D341Med (cell line): ENCODE data around the gene PARP1.
"Not testable (repeated sequence)": the region's sequence is repeated elsewhere in the genome, so short reads cannot be mapped to it uniquely, and the experiment has no call there.

Source experiments
- DNase-seq: peaks from one replicate; pipeline ENCODE4 v3.0.0; 2012; ENCODE audit warnings: low spot score

PARP1 gene

GRCh38 chr1:226407497-226408284, at the start of gene PARP1:
Gene PARP1, minus strand, starts transcription at chr1:226408093. Its CDS starts 164 bp downstream, at chr1:226407929.
- DNase-seq, result peak; percentile 100

- no peak for DNase-seq
These were observed 49.4 kb upstream of the PARP1 start for GRCh38 chr1:226457307-226457712.

- no peak for DNase-seq
These were observed 48.0 kb upstream of the PARP1 start for GRCh38 chr1:226455843-226456242.

- DNase-seq, result no peak
These were observed 46.5 kb upstream of the PARP1 start for GRCh38 chr1:226454349-226454748.

GRCh38 chr1:226453015-226453704, 45.3 kb upstream of the PARP1 start:
- peak; percentile 83 for DNase-seq

GRCh38 chr1:226450688-226451087, 42.8 kb upstream of the PARP1 start:
- no peak for DNase-seq

GRCh38 chr1:226449823-226450222, 41.9 kb upstream of the PARP1 start:
- no peak for DNase-seq

GRCh38 chr1:226447932-226448665, 40.2 kb upstream of the PARP1 start:
- DNase-seq, result no peak

- DNase-seq, result no peak
These were observed 38.2 kb upstream of the PARP1 start for GRCh38 chr1:226446094-226446493.

- no peak for DNase-seq
These were observed 37.0 kb upstream of the PARP1 start for GRCh38 chr1:226444901-226445300.

- DNase-seq, result no peak
These were observed 35.5 kb upstream of the PARP1 start for GRCh38 chr1:226443439-226443838.

- DNase-seq, result no peak
These were observed 35.1 kb upstream of the PARP1 start for GRCh38 chr1:226443033-226443432.

GRCh38 chr1:226441629-226442028, 33.7 kb upstream of the PARP1 start:
- no peak for DNase-seq

GRCh38 chr1:226440512-226440911, 32.6 kb upstream of the PARP1 start:
- no peak for DNase-seq

GRCh38 chr1:226438007-226438406, 30.1 kb upstream of the PARP1 start:
- DNase-seq, result no peak

GRCh38 chr1:226436855-226437491, 29.1 kb upstream of the PARP1 start:
- peak; percentile 63 for DNase-seq

GRCh38 chr1:226436472-226436854, 28.6 kb upstream of the PARP1 start:
- DNase-seq, result no peak

GRCh38 chr1:226433341-226433720, 25.4 kb upstream of the PARP1 start:
- peak; percentile 65 for DNase-seq

GRCh38 chr1:226432586-226433340, 24.9 kb upstream of the PARP1 start:
- no peak for DNase-seq

- not testable (repeated sequence) for DNase-seq
These were observed 24.0 kb upstream of the PARP1 start for GRCh38 chr1:226431898-226432297.

GRCh38 chr1:226429858-226430715, 22.2 kb upstream of the PARP1 start:
- DNase-seq, result no peak
